Activated CD4-positive, alpha-beta T cell treated with anti-CD3 and anti-CD28 coated beads, Interleukin-2, amount 50 U/mL, for 48 hours (primary cell): Measurements from ENCODE around the gene KANSL1L.

Experiments
- DNase-seq, 2 experiments: peaks; one replicate each; pipeline ENCODE4 v3.0.0-alpha.2; 2020

The KANSL1L gene

DNA sequence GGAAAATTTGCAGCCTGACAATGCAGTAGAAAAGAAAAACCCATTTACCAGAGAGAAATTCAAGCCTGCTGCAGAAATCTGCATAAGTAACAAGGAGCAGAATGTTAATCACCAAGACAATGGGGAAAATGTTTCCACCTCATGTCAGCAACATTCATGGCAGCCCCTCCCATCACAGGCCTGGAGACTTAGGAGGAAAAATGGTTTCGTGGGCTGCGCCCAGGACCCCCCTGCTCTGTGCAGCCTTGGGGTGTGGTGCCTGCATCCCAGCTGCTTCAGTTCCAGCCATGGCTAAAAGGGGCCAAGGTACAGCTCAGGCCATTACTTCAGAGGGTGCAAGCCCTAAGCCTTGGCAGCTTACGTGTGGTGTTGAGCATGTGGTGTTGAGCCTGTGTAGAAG, 115.4 kb downstream of the KANSL1L start:
- DNase-seq: no peak

DNA sequence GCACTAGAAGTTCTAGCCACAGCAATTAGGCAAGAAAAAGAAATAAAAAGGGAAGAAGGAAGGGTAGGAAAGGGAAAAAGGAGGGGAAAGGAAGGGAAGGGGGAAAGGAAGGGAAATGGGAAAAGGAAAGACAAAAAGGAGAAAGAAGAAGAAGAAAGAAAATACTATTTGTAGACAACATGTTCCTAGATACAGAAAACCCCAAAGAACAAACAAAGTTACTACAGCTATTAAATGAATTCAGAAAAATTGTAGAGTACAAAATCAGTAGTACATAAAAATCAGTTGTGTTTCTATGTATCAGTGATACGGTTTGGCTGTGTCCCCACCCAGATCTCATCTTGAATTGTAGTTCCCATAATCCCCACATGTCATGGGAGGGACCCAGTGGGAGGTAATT, 116.5 kb downstream of the KANSL1L start:
- no peak for DNase-seq

DNA sequence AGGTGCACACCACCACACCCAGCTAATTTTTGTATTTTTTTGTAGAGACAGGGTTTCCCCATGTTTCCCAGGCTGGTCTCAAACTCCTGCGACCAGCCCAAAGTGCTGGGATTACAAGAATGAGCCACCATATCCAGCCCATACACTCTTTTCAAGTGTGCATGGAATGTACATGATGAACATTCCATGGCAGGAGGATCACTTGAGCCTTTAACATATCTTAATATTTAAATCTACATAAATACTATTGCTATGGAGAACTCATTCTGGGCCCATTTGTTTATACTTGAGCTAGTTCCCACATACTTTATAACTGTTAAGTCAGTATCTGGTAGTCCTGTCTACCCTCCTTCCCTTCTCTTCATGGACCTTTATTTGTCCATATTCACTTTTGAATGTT, 120.3 kb downstream of the KANSL1L start:
- no peak for DNase-seq

DNA sequence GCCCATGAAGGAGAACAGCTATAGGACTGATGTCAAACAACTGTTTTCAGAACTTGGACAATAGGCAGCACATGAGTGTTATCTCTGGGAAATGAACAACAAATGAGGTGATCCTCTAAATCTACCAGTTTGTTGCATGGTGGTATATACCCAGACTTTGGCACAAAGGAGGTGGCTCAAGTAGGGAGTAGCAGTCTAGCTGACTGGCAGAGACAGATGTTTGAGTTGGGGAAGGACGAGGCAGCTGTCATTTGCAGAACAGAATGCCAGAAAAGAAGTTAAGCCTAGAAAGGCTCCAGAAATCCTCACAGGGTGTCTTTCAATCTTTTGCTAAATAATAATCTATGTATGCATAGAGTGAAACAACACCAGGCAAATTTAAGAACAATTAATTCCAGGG, 121.4 kb downstream of the KANSL1L start:
- no peak for DNase-seq

DNA sequence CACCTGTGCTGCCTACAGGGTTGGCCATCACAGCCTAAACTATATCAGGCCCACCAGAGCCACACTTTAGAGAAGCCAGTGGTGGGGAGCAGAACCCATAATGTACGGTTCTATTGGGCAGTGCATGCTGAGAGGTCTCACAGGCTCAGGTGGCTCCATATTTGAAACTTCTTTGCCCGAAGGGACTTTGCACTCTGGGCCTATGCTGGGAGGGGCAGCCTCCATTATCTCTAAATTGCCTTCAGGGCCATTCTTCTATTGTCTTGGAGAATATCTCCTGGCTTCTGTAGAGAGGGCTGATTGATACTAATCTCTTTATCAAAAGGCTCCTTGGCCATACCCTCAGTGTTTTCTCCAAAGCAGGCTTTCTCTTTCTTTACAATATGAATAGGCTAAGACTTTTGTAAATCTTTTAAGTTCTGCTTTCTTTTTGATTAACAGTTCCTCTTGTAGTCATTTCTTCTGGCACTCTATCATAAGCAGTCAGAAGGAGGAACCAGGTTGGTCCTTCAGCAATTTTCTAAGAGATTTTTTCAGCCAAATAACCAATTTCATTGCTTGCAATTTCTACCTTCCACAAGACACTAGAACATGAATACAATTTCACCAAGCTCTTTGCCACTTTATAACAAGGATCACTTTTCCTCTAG, 124.2 kb downstream of the KANSL1L start:
- DNase-seq: no peak

DNA sequence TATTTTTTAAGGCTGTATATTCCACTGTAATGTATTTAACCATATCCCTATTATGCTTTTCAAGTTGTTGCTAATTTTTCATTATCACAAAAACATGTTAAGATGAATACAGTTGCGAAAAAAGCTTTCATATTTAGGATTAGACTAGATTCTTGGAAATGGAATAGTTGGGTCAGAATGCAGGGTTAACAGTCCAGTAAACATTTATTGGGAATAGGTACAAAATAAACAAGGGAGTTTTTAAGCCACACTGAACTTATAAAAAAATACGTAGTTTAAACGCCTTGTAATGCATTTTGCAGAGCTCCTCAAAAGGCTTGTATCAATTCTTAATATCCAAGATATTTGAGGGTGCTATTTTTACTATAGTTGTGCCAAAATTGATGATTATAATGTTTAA, 133.1 kb downstream of the KANSL1L start:
- no peak for DNase-seq

DNA sequence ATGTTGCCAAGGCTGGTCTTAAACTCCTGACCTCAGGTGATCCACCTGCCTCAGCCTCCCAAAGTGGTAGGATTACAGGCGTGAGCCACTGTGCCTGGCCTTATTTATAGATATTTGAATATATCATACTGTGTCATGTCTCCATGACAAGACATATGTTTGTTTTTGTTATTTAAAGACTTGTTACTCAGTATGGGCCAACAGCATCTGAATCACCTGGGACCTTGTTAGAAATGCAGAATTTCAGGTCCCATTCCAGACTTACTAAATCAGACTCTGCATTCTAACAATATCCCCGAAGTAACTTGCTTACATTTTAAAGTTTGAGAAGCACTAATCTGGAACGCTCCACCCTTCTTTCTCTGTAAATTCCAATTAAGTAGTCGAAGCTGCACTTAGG, 135.5 kb downstream of the KANSL1L start:
- no peak for DNase-seq

DNA sequence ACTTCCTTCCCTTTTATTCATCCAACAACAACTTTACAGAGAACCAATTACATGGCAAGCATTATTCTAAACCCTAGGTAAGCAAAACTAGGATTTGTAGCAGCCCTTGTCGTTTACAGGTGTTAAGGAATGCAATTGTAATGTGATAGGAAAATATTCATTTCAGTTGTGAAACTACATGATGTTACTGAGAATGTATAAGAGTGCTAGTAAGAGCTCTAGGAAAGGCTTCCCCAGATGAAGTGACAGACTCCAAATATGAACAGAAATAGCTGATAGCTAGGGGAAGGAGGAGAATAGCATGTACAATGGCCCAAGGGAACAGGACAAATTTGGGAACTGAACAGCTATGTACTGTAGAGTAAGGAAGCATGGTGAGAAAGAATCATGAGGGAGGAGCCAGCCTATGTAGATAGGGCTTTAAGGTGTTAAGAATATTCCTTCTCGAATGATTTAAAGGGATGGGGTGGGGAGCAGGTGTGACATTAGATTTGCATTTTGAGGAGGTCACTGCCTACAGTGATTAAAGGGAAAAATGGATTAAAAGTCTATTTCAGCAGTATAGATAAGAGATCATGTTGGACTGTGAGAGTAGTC, 137.0 kb downstream of the KANSL1L start:
- DNase-seq: no peak

DNA sequence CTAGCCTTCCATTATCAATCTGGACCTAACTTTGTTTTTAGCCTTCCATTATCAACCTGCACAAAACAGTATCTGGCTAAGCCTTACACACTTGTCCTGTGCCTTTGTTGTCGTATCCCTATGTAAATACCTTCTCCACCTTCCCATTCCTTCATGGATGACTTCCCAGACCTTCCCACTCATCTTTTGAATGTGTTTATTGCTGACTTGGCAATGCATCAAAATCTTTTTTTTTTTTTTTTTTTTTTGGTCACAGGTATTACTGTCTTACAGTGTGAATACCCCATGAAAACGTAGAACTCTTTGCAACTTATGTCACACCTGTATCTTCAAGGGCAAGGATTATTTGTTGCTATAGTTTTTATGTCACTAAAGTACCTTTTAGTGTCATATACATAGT, 143.0 kb downstream of the KANSL1L start:
- DNase-seq: no peak

DNA sequence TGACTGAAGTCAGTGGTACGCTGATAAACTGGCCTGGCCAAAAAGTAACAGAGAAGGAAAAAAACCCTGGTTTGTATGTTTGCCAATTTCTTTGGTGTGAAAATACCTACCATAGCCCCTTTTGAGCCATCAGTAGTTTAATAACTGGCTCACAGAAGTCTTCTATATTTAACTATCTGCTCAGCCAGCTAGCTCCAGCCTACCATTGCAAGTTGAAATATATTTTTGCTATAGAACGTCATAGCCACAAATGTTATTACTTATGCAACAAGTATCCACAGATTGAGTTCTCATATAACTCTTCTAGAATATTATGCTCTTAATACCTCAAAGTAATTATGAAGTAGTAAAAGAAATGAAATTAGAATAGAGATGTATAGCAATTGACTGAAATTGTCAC, 143.6 kb downstream of the KANSL1L start:
- DNase-seq: no peak

DNA sequence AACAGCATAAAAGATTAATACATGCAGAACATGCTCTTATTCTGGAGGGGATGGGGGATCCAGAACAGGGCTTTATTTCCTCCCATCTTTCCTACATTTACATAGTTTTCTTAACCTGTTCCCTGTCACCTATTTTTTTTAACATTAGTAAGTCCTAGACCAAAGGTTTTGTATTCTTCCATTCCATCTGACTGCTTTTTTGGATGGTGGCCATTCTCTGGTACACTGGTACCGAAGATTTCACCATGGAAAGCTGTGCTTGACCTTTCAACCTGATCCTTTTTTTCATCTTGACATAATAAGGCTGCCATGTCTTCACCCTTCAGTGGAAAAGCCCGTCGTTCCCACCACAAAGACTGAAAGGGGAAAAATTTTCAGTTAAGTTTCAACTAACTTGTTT, 148.4 kb downstream of the KANSL1L start:
- no peak for DNase-seq

DNA sequence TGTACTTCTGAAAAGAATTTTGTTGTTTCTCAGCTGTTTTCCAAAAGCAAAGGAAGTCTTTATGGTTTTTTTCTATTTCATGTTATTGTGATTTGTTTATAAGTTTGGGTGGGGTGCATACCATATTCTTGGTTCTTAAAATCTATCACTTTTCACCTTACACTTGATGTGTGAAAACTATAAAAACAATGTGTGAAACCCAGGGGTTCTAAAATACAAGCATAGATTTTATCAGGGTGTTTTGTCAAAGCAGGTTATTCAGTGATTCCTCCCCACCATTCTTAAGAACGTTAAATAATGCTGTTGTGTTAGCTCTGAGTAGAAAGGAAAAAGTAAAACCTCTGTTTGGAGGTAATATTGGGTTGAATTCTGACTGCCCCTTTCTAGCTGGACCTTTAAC, 151.1 kb downstream of the KANSL1L start:
- DNase-seq: no peak

DNA sequence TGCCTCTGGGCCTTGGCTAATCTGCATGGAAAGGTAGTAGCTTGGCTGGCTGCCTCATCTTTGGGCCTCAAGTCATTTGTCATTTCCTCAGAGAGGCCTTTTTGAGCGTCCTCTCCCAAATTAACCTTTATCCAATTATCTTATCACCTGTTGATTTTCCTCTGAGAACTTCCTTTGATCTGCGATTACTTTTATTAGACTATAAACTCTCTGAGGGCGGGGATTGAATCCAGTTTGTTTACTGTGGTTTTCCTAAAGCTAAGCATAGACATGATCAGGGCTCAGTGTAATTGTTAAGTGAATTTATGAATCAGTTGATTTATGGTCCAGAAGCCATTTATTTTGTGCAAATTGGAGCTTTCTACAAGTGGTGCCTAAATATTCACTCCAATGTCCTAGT, 161.3 kb downstream of the KANSL1L start:
- DNase-seq: no peak

DNA sequence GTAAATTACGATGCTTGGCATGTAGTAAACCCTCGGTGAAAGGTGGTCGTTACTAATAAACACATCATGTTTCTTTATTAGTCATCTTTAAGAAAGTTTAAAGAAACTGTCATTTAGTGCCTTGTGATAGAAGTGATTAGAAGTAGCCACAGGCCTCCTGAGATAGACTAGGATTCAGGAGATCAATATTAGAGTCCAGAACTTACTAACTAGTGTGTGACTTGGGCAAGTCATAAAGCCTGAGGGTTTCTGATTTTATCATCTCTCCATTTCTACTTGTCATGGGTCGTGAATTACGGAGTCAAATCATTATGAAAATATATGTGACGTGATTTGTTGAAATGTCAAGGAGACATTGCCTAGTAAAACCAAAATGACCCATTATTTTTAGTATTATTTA, 162.1 kb downstream of the KANSL1L start:
- no peak for DNase-seq

DNA sequence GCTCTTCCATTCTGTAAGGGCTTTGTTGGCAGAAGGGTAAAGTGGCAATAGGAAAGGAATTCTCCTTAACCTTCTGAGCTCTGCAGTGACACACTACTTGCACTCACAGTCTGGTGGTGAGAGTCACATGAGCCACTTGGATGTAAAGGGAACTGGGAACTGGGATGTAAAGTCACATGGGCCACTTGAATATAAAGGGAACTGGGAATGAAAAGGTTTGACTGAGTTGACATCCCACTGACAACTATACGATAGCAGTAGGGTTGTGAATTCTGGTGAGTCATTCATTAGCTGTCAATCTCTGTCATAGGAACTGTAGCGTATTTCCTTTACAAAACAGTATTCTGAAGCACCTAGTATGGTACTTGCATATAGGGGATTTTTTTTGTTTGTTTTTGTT, 163.3 kb downstream of the KANSL1L start:
- no peak for DNase-seq

DNA sequence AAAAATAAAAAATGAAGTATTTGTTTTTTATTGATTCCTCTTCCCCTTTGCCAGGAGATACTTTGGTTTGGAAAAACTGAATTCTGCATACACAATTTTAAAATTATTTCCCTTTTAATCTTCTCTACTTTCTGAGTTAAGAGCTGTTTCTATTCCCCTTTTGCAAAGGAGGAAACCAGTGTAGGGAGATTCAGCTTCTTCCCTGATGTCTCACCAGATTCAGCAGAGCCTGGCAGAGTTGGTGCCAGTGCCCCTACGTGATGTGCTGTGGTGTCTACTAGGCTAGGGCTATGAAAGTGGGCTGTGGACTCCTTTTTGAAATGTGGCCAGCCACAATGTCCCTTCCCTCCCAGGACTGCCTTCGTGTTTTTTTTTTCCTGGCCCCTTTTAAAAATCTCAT, 166.3 kb downstream of the KANSL1L start:
- DNase-seq: no peak

DNA sequence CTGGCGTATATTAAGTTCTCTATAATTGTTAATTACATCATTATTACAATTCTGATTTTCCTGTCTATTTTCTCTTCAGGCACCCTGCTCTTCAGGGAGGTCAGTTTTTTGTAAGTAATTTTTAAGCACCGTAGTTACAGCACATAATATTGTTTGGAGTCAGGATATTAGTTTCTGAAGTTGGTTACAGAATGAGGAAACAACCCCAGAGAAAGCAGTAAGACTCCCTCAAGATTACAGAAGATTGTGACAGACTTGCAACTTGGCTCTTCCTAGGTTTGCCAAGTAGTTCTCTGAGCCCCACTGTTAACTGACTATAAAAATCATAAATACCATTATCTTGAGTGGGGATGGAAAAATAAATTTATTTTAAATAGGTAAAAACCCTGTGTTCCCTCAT, 167.8 kb downstream of the KANSL1L start:
- DNase-seq: no peak

DNA sequence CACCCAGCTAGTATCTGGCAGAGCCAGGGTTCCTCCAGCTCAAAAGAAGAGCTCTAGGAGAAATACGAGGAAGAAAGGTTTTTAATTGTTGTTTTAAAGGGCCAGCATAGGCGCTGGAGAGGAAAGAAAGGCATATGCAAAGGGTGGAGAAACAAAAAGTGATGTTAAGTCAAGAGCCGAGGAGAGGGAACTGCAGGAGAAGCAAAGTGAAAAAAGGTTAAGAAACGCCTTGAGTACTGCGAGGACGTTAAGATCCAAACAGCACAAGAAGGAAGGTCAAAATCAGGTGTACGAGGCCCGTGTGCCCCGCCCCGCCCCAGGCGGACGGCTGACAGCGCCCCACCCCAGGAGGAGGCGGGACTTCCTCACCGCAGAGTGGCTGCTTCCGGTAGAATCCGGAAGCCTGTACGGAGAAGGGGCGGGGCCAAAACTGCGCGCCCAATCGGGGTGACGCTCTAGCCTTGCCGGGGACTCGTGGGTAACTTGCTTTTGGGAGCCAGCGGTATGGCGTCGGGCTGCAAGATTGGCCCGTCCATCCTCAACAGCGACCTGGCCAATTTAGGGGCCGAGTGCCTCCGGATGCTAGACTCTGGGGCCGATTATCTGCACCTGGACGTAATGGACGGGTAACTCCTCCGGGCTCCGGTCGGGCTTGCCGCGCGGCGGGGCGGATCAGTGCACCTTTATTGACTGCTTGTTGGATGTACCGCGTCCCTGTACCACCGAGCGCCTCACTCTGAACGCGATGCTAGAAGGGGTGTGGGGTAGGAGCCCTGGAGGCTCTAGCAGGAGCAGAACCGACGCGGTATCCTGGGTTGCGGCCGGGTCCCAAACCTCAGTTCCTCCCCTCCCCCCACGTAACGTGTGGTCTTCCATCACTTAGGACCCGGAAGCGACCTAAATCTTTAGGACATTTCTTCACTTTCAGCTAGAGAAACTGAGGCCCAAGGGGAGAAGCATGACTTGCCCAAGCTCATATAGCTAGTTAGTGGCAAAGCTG, 168.8 kb downstream of the KANSL1L start, which contains the start of gene RPE:
Gene RPE (plus strand): TSS at position 481 of the 1,000 bp plus-strand sequence. CDS start 24 bp downstream, at position 505.
- DNase-seq: peak; percentile 98

DNA sequence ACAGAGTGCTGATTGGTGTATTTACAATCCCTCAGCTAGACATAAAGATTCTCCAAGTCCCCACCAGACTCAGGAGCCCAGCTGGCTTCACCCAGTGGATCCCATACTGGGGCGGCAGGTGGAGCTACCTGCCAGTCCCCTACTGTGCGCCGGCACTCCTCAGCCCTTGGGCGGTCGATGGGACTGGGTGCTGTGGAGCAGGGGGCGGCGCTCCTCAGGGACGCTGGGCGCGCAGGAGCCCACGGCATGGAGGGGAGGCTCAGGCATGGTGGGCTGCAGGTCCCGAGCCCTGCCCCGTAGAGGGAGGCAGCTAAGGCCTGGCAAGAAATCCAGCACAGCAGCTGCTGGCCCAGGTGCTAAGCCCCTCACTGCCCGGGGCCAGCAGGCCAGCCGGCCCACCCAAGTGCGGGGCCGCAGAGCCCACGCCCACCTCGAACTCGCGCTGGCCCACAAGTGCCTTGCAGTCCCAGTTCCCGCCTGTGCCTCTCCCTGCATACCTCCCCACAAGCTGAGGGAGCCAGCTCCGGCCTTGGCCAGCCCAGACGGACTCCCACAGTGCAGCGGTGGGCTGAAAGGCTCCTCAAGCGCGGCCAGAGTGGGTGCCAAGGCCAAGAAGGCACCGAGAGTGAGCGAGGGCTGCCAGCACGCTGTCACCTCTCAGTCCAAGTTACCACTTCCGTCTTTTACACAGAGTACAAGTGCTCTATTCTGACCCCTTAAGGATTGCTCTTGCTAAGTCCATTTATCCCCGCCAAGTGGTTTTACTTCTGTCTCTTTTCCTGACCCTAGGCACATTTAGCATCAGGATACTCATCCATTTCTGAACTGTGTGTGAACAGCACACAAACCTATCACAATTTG, 170.5 kb downstream of the KANSL1L start:
- no peak for DNase-seq

DNA sequence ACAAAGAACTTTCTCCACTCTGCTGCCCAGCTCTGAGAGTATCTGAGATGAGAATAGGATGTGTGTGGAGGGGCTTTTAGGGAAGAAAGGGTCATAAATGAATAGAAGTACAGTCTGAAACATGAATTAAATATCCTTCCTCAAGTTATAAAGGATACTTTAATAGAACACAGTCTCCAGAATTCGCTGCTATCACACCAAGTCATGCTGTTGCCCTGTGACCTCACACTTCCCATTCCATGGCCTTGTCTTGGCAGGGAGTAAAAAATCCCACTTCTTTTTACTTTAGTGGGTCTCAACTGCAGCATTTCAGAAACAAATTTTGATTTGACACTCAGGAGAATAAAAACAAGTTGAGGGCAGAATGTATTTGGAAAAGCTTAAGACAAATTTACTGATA, 172.6 kb downstream of the KANSL1L start:
- DNase-seq: no peak

DNA sequence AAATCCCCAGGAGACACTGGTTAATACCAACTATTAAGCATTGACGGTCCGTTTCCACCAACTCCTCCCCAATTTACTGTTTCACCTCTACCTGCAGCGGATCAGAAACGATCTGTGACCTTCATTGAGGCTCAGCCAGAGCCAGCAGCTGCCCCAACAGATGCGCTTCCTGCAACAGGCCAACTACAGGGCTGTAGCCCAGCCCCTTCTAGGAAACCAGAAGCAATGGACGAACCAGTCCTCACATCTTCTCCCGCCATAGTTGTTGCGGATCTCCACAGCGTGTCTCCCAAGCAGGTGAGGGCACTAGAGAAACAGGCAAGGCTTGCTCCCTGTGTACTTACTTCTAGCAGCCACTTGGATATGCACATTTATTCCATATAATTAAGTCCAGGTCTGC, 177.2 kb downstream of the KANSL1L start:
- DNase-seq: no peak

DNA sequence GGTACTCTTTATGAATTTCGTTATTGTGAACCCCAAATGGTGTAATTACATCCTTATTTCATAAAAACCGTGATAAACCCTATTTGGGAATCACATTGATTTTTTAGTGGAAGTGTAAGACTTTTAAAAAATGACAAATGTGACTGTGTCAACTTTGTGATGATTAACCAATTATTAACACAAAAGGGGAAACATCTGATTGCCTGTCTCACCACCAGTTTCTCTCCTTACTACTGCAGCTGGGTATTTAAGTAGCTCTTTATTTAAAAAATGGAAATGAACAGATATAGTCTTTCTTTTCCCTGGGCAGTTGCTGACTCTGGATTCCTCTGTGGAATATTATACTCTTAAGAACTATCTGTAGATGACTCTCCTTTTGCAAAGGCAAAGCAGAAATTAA, 180.4 kb downstream of the KANSL1L start:
- DNase-seq: no peak

DNA sequence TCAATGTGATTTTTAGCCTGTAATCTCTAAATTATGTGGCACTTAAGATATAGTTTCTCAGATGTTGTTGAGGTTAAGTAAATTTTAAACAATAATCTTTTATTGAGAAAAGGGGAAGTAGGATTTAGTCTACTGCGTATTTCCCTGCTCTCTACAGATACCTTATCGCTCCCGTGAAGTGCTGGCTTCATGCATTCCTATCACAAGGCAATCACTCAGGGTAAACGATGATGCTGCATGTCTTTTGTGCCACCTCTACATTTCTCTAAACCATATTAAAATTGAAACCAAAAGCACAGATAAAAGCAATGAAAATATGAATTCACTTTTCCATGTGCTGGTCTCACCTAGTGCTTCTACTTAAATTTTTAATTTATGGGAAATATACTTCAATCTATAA, 183.2 kb downstream of the KANSL1L start:
- no peak for DNase-seq
